ENCODE results near the gene SKAP2. TPM values are rescaled to one million over a fixed set of nuclear protein-coding genes. Genes with fewer than 3 reads are reported as not detected.

SKAP2 gene
- total RNA-seq, 1 experiment from 2014 or later = 3.2 TPM

- no peak overlapping the region for H4K91ac ChIP-seq (ENCODE audit: insufficient read length, low read depth, low read length)
- no peak overlapping the region for H2AK5ac ChIP-seq (ENCODE audit: insufficient read length, low read length)
- no peak for DNase-seq
- no peaks in the 10 kb centered on the region for H3K27me3 ChIP-seq (ENCODE audit: insufficient read depth, low read length)
- no peak overlapping the region for H4K8ac ChIP-seq (replicated peaks; ENCODE audit: insufficient read length, low read depth, low read length)
- Mint-ChIP-seq H3K27ac (no peak overlapping the region), H3K9me3 (no peaks in the 10 kb centered on the region), H3K36me3 (ENCODE audit: insufficient read depth in 1 of 3, low read depth in 3 of 3) (no peaks in the 10 kb centered on the region), H3K4me3 (no peak overlapping the region), H3K27me3 (ENCODE audit: low read depth) (no peaks in the 10 kb centered on the region; the same call in 1 of the 2 replicates), H3K4me1 (no peaks in the 10 kb centered on the region)
- no peak overlapping the region for H3K14ac ChIP-seq (ENCODE audit: insufficient read depth, low read length)
- no peaks in the 10 kb centered on the region for H4K20me1 ChIP-seq (ENCODE audit: control insufficient read depth, insufficient read depth, insufficient read length)
- no peak overlapping the region for H2BK120ac ChIP-seq (ENCODE audit: low read depth, low read length, poor library complexity, severe bottlenecking)
- no peak overlapping the region for H2BK20ac ChIP-seq (ENCODE audit: low read depth, low read length, poor library complexity, severe bottlenecking)
- WGBS (ENCODE audit: extremely low coverage, insufficient read length, low lambda C conversion rate) = no CpG with 5 or more reads among the region's 14 CpGs
- H3K4ac ChIP-seq (ENCODE audit: low read depth, low read length) = no peak overlapping the region
- H3K4me1 ChIP-seq (ENCODE audit: insufficient read depth, low read length) = no peaks in the 10 kb centered on the region
- no peak overlapping the region for H2AFZ ChIP-seq (ENCODE audit: low read length)
- no peak overlapping the region for H3K27ac ChIP-seq (ENCODE audit: insufficient read length, low read depth, low read length)
- H3K18ac ChIP-seq (ENCODE audit: insufficient read length, low read depth, low read length) = no peak overlapping the region
- no peak overlapping the region for H3K9ac ChIP-seq (ENCODE audit: extremely low read depth, insufficient read length, low read length)
- TF ChIP-seq, protein P1, sequence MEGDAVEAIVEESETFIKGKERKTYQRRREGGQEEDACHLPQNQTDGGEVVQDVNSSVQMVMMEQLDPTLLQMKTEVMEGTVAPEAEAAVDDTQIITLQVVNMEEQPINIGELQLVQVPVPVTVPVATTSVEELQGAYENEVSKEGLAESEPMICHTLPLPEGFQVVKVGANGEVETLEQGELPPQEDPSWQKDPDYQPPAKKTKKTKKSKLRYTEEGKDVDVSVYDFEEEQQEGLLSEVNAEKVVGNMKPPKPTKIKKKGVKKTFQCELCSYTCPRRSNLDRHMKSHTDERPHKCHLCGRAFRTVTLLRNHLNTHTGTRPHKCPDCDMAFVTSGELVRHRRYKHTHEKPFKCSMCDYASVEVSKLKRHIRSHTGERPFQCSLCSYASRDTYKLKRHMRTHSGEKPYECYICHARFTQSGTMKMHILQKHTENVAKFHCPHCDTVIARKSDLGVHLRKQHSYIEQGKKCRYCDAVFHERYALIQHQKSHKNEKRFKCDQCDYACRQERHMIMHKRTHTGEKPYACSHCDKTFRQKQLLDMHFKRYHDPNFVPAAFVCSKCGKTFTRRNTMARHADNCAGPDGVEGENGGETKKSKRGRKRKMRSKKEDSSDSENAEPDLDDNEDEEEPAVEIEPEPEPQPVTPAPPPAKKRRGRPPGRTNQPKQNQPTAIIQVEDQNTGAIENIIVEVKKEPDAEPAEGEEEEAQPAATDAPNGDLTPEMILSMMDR (conservative IDR thresholded peaks at IDR 0.05) = no peak
- H2BK5ac ChIP-seq (ENCODE audit: insufficient read length, low read length) = no peak overlapping the region
- no peak overlapping the region for H3K23ac ChIP-seq (ENCODE audit: insufficient read length, low read depth, low read length)
- H2BK15ac ChIP-seq (ENCODE audit: low read depth, low read length) = no peak overlapping the region
- H3K79me1 ChIP-seq (ENCODE audit: insufficient read depth, low read depth, low read length, poor library complexity, severe bottlenecking) = no peaks in the 10 kb centered on the region
- H3K4me2 ChIP-seq (ENCODE audit: insufficient read depth, insufficient read length, low read length) = no peak overlapping the region
- no peaks in the 10 kb centered on the region for H3K23me2 ChIP-seq (ENCODE audit: insufficient read length, low read depth, low read length, poor library complexity, severe bottlenecking)
- H3T11ph ChIP-seq (ENCODE audit: low read length) = no peak overlapping the region
- H3K79me2 ChIP-seq (ENCODE audit: insufficient read depth, low read length) = no peaks in the 10 kb centered on the region
- H2BK12ac ChIP-seq (ENCODE audit: insufficient read length, low read depth, low read length) = no peak overlapping the region
- no peaks in the 10 kb centered on the region for H3K9me3 ChIP-seq (ENCODE audit: control insufficient read depth, low read depth, low read length)
- no peak overlapping the region for H4K5ac ChIP-seq (ENCODE audit: insufficient read length, low read depth, low read length)
- H3K56ac ChIP-seq (ENCODE audit: insufficient read length, low read depth, low read length) = no peak overlapping the region
Observed at GRCh38 chr7:26638140-26638539, 226.2 kb downstream of the SKAP2 start.

Data from H9 (cell line).